ENCODE measurements around the gene KRTAP19-2.
"Not testable (repeated sequence)": the region's sequence is repeated elsewhere in the genome, so short reads cannot be mapped to it uniquely, and the experiment has no call there.

The KRTAP19-2 gene

GRCh38 chr21:30487336-30487735 is at the start of gene KRTAP19-2:
TSS of gene KRTAP19-2 (minus strand) at chr21:30487436. CDS start at chr21:30487348, 88 bp downstream.
- DNase-seq (ENCODE audit: low read depth): no peak

GRCh38 chr21:30518876-30519275 is 31.6 kb upstream of the KRTAP19-2 start:
- DNase-seq (ENCODE audit: low read depth): no peak

- no peak for DNase-seq (ENCODE audit: low read depth)
These were observed 28.4 kb upstream of the KRTAP19-2 start for GRCh38 chr21:30515681-30516080.

- DNase-seq (ENCODE audit: low read depth): not testable (repeated sequence)
These were observed 18.5 kb upstream of the KRTAP19-2 start for GRCh38 chr21:30505621-30506205.

GRCh38 chr21:30502041-30502440 is 14.8 kb upstream of the KRTAP19-2 start, which contains the start of gene KRTAP19-5:
TSS of gene KRTAP19-5 (minus strand) at chr21:30502141. CDS start at chr21:30502090, 51 bp downstream.
- DNase-seq (ENCODE audit: low read depth): no peak

GRCh38 chr21:30497065-30497464 is 9.8 kb upstream of the KRTAP19-2 start, which contains the start of gene KRTAP19-4:
TSS of gene KRTAP19-4 (minus strand) at chr21:30497165. CDS start at chr21:30497110, 55 bp downstream.
- no peak for DNase-seq (ENCODE audit: low read depth)

- no peak for DNase-seq (ENCODE audit: low read depth)
These were observed 4.8 kb upstream of the KRTAP19-2 start, which contains the start of gene KRTAP19-3 for GRCh38 chr21:30491963-30492428. TSS of gene KRTAP19-3 (minus strand) at chr21:30492013. CDS start at chr21:30491957, 56 bp downstream.

- no peak for DNase-seq (ENCODE audit: low read depth)
These were observed 1.1 kb downstream of the KRTAP19-2 start for GRCh38 chr21:30486180-30486579.

- no peak for DNase-seq (ENCODE audit: low read depth)
These were observed 5.1 kb downstream of the KRTAP19-2 start for GRCh38 chr21:30482130-30482529.

- no peak for DNase-seq (ENCODE audit: low read depth)
These were observed 7.1 kb downstream of the KRTAP19-2 start, which contains the start of gene KRTAP19-1 for GRCh38 chr21:30480145-30480544. TSS of gene KRTAP19-1 (minus strand) at chr21:30480367. CDS start at chr21:30480317, 50 bp downstream.

- no peak for DNase-seq (ENCODE audit: low read depth)
These were observed 8.0 kb downstream of the KRTAP19-2 start for GRCh38 chr21:30479259-30479658.

- DNase-seq (ENCODE audit: low read depth): no peak
These were observed 9.2 kb downstream of the KRTAP19-2 start for GRCh38 chr21:30478004-30478403.

GRCh38 chr21:30468900-30469714 is 18.1 kb downstream of the KRTAP19-2 start:
- DNase-seq (ENCODE audit: low read depth): no peak

- DNase-seq (ENCODE audit: low read depth): no peak
These were observed 23.5 kb downstream of the KRTAP19-2 start for GRCh38 chr21:30463713-30464112.

GRCh38 chr21:30448514-30448913 is 38.7 kb downstream of the KRTAP19-2 start:
- no peak for DNase-seq (ENCODE audit: low read depth)

- DNase-seq (ENCODE audit: low read depth): no peak
These were observed 40.2 kb downstream of the KRTAP19-2 start for GRCh38 chr21:30447056-30447455.

GRCh38 chr21:30444204-30444603 is 43.0 kb downstream of the KRTAP19-2 start:
- DNase-seq (ENCODE audit: low read depth): no peak

GRCh38 chr21:30443226-30443625 is 44.0 kb downstream of the KRTAP19-2 start:
- DNase-seq (ENCODE audit: low read depth): no peak

GRCh38 chr21:30439975-30440374 is 47.3 kb downstream of the KRTAP19-2 start, which contains the start of gene KRTAP15-1:
TSS of gene KRTAP15-1 (plus strand) at chr21:30440275. CDS start at chr21:30440328, 53 bp downstream.
- no peak for DNase-seq (ENCODE audit: low read depth)

All from stimulated activated CD8-positive, alpha-beta memory T cell treated with anti-CD3 and anti-CD28 coated beads, Interleukin-7, amount 100 ng/mL, for 24 hours (primary cell).